Right cardiac atrium (tissue), 5 donors: ENCODE results near the gene CISTR. TPM values are rescaled to one million over a fixed set of nuclear protein-coding genes. Genes with fewer than 3 reads are reported as not detected.
"Not testable (repeated sequence)": the region's sequence is repeated elsewhere in the genome, so short reads cannot be mapped to it uniquely, and the experiment has no call there.

Source experiments
- ATAC-seq, 2 donors: fragments of 200-7000 bp; cut with Tn5 transposase; one replicate each; pipeline versions ENCODE4 v1.8.0 to v1.9.1; 2020; ENCODE audit warnings: moderate library complexity in 2 of 2, mild to moderate bottlenecking in 1 of 2
- DNase-seq, 3 donors: peaks; one replicate each; pipeline ENCODE4 v3.0.0-alpha.2; 2020
- H3K27ac ChIP-seq: one replicate; pipeline ENCODE4 v1.5.1; 2013; ENCODE audit warnings: mild to moderate bottlenecking, low read length, control low read depth, moderate library complexity
- H3K27me3 ChIP-seq: one replicate; pipeline ENCODE4 v1.6.1; 2013; ENCODE audit not compliant: control insufficient read depth, insufficient read depth
- H3K4me1 ChIP-seq: one replicate; pipeline ENCODE4 v1.6.1; 2013; ENCODE audit warnings: low read length; ENCODE audit not compliant: control insufficient read depth, insufficient read depth
- H3K4me3 ChIP-seq: one replicate; pipeline ENCODE4 v1.5.1; 2013; ENCODE audit warnings: low read length, control low read depth
- H3K9me3 ChIP-seq: one replicate; pipeline ENCODE4 v1.6.1; 2013; ENCODE audit warnings: low read length; ENCODE audit not compliant: control insufficient read depth
- WGBS: extraction: QIAGEN DNeasy Blood & Tissue Kit; methylation state at CpG from one replicate; pipeline ENCODE4 v1.1.7; 2013; 5-methylcytosine and 5-hydroxymethylcytosine counted together
- intact Hi-C, 4 donors: fragments of 100-400 bp; cut with DNase I; formaldehyde crosslinking; loops; one replicate each; pipeline versions ENCODE4 v1.11.0 to v1.14.0; 2022 to 2023
- polyA plus RNA-seq: library from polyadenylated mRNA; stranded (reverse); fragments of 200-250 nt; gene quantifications from one replicate; pipeline ENCODE4 v1.2.3, GENCODE V29; 2013
- total RNA-seq, 4 donors: library from RNA; stranded (reverse); fragmentation: NEBNext Ultra II Directional; extraction: Animal tissue kit (Norgen Biotek cat#: 25700); gene quantifications; one replicate each; pipeline ENCODE4 v1.2.1, GENCODE V29; 2021
- donor health status: healthy with polysubstance abuse.
- donor health status: DM: no; HTN: yes; CAD: no.
- donor health status: DM: no; HTN: no; CAD: no.
- donor health status: DM: no; HTN: yes; CAD: no; lungs with severe emphysema.
- donor health status: DM: yes; HTN: yes; CAD: no.

The CISTR gene
- total and polyA plus RNA-seq, 5 donors, result 2.8 to 5.9 (median 4.0) TPM

DNA sequence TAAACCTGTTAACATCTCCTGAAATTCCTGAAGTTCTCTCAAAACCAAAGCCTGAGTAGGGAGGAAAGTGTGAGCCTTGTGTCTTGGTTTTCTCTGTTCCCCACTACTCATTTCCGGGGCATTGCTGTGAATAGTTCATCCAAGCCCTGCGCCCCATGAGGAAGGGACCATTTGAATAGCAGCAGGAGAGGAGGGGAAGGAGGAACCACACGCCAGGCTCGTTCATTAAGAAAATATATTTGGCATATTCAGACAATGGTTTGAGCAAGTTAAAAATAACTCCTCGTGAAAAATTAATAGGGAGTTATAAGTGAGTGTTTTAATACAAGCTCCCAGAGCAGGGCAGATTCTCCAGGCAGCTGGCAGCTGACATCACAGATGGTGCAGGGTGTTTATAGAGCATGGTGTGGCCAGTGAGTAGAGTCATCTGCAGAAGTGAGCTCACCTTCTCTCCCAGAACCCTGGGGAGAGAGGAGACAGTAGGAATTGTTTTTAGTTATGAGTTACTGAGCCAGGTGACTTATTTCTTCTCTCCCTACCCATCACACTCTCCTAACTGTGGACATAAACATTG, 29.5 kb upstream of the CISTR start:
- DNase-seq (no peak), ATAC-seq (no peak)
- Histone ChIP-seq H3K4me3 (no peak overlapping the region), H3K9me3 (no peaks in the 10 kb centered on the region), H3K4me1 (peaks cover 2% of the 10 kb centered on the region), H3K27me3 (no peaks in the 10 kb centered on the region), H3K27ac (no peak overlapping the region)
- WGBS, result 26% methylated on average over 5 of the region's 5 CpGs
- intact Hi-C loops, result no loop called here

DNA sequence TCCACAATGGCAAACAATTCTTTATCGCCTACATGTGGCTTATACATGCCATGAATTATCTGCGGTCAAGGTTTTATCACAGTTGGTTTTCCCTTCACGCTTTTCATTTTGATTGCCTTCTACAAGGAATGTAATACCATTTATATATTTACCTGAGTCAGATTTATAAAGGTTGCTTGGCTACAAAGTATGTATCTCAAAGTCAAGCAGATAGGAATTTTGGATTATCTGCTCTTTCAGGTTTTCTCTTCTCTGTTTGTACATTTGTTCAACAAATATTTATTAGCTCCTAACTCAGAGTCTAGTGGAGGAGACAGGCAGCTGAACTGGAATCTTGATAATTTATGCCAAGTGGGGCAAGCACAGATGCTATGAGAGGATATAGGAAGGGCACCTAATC, 28.5 kb upstream of the CISTR start:
- Histone ChIP-seq H3K4me3 (no peak overlapping the region), H3K9me3 (no peaks in the 10 kb centered on the region), H3K27me3 (no peaks in the 10 kb centered on the region), H3K27ac (no peak overlapping the region), H3K4me1 (peaks cover 2% of the 10 kb centered on the region)
- DNase-seq (no peak), ATAC-seq (no peak)
- WGBS, result 92% methylated on average over 3 of the region's 3 CpGs
- intact Hi-C loops, result no loop called here

- ATAC-seq, H3K27ac ChIP-seq, DNase-seq, H3K9me3 ChIP-seq, H3K4me3 ChIP-seq, H3K27me3 ChIP-seq, intact Hi-C loops, H3K4me1 ChIP-seq: not testable (repeated sequence)
- WGBS, result 94% methylated on average over 7 of the region's 7 CpGs
Observed at GRCh38 chr12:53779679-53780078, 27.9 kb upstream of the CISTR start.

DNA sequence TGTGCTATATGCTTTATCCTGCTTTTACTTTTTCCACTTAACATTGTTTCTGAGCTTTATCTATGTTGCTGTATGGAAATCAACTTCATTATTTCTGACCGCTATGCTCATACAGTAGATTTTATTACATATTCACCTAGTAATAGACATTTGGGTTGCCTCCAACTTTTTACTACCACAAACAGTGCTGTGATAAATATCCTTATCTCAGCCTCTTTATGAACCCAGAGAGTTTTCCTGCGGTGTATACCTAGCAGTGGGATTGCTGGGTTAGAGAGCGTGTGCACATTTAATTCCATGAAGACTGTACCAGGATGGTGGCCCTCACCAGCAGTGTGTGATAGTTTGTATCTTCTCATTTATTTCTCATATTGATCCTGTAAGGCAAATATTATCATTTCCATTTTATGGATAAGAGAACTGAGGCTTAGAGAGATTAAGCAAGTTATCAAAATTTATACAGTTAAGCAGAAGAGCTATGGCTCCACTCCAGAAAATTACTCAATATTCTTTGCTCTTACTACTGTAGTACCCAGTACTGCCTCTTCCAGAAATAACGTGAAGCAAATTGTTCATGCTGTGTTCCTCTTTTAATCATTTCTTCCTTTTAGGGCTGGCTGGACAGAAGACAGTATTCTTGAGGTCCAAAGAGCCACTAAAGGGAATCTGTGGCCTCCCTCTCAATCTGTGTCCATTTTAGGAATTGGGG, 26.3 kb upstream of the CISTR start:
- H3K4me1 ChIP-seq, result peaks cover 2% of the 10 kb centered on the region
- intact Hi-C loops, result no loop called here
- no peak overlapping the region for H3K27ac ChIP-seq
- no peak overlapping the region for H3K4me3 ChIP-seq
- 81% methylated on average over 4 of the region's 4 CpGs for WGBS
- no peak for DNase-seq
- no peak for ATAC-seq
- H3K27me3 ChIP-seq, result no peaks in the 10 kb centered on the region
- no peaks in the 10 kb centered on the region for H3K9me3 ChIP-seq

- H3K9me3 ChIP-seq, result no peaks in the 10 kb centered on the region
- H3K27ac ChIP-seq, result no peak overlapping the region
- 77% methylated on average over 2 of the region's 2 CpGs for WGBS
- no peak overlapping the region for H3K4me3 ChIP-seq
- no peaks in the 10 kb centered on the region for H3K27me3 ChIP-seq
- DNase-seq, result no peak
- peaks cover 2% of the 10 kb centered on the region for H3K4me1 ChIP-seq
- intact Hi-C loops, result no loop called here
- ATAC-seq, result no peak
Observed at GRCh38 chr12:53777412-53777811, 25.6 kb upstream of the CISTR start.

DNA sequence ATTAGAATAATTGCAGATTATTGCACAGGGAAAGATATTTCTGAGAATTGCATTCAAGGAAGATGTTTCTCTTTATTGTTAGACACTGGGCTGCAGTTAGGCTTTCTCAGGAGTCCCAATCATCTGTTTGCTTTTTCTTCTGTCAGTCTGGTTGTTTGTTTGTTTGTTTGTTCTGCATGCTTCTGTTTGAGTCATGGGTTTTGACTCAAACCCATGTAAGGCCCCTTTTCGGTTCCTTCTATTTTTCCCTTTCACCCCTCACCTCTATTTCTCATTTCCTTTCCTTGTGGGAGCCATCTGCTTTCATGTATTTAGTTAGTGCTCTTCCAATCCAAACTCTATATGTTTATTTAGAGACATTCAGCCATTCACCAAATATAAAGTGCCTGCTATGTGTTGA, 25.1 kb upstream of the CISTR start:
- ATAC-seq, result no peak
- H3K4me1 ChIP-seq, result peaks cover 2% of the 10 kb centered on the region
- WGBS, result 73% methylated on average over 1 of the region's 1 CpG
- no peaks in the 10 kb centered on the region for H3K27me3 ChIP-seq
- no peak overlapping the region for H3K4me3 ChIP-seq
- intact Hi-C loops, result no loop called here
- H3K9me3 ChIP-seq, result no peaks in the 10 kb centered on the region
- no peak overlapping the region for H3K27ac ChIP-seq
- no peak for DNase-seq

DNA sequence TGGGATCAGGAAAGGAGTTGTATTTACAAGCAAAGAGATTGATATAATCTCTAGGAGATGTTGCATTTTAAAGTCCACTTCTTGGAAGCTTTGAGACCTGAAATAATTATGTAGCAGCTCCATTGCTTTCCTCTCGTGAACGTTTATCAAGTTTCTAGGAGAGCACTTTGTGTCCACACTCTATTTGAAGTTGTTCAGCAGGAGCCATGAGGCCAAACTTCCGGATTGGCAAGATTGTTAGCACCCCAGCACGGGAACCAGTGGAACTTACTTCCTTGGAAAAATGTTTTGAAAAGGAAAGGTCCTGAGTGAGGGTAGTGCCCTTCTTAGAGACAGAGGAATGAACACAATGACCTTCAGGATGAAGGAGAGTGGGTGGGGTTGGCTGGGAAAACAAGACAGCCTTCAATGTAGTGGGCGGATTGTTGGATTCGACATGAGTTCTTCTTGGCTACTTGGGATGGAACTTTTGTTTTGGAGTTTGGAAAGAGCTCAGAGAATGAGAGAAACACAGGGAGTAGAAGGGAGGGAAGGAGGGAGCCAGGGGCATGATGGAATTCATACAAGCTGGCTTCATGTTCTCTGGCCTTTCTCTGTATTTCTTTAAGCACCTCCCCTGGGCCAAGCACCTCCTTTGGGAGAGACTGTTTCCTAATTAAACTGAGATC, 23.8 kb upstream of the CISTR start:
- no peaks in the 10 kb centered on the region for H3K27me3 ChIP-seq
- no peak overlapping the region for H3K4me3 ChIP-seq
- H3K27ac ChIP-seq, result no peak overlapping the region
- DNase-seq (peak; percentile 67 to 74 (median 71)), ATAC-seq (peak; percentile 94 to 97)
- no peaks in the 10 kb centered on the region for H3K9me3 ChIP-seq
- peaks cover 2% of the 10 kb centered on the region for H3K4me1 ChIP-seq
- WGBS, result 28% methylated on average over 6 of the region's 6 CpGs
- intact Hi-C loops, result no loop called here

GRCh38 chr12:53770281-53770680, 18.5 kb upstream of the CISTR start:
- DNase-seq (no peak), ATAC-seq (no peak)
- Histone ChIP-seq H3K27me3 (no peaks in the 10 kb centered on the region), H3K27ac (no peak overlapping the region), H3K4me1 (no peaks in the 10 kb centered on the region), H3K4me3 (no peak overlapping the region), H3K9me3 (no peaks in the 10 kb centered on the region)
- intact Hi-C loops, result no loop called here

GRCh38 chr12:53768976-53769375, 17.2 kb upstream of the CISTR start:
- 71% methylated on average over 5 of the region's 5 CpGs for WGBS
- Histone ChIP-seq H3K27me3 (no peaks in the 10 kb centered on the region), H3K9me3 (no peaks in the 10 kb centered on the region), H3K4me1 (no peaks in the 10 kb centered on the region), H3K27ac (no peak overlapping the region), H3K4me3 (no peak overlapping the region)
- DNase-seq (no peak), ATAC-seq (no peak)
- intact Hi-C loops, result no loop called here

- 70% methylated on average over 3 of the region's 3 CpGs for WGBS
- Histone ChIP-seq H3K9me3 (no peaks in the 10 kb centered on the region), H3K27ac (no peak overlapping the region), H3K4me3 (no peak overlapping the region), H3K27me3 (no peaks in the 10 kb centered on the region), H3K4me1 (no peaks in the 10 kb centered on the region)
- intact Hi-C loops, result no loop called here
- no peak for ATAC-seq
- DNase-seq, result no peak
Observed at GRCh38 chr12:53766881-53767280, 15.1 kb upstream of the CISTR start.

DNA sequence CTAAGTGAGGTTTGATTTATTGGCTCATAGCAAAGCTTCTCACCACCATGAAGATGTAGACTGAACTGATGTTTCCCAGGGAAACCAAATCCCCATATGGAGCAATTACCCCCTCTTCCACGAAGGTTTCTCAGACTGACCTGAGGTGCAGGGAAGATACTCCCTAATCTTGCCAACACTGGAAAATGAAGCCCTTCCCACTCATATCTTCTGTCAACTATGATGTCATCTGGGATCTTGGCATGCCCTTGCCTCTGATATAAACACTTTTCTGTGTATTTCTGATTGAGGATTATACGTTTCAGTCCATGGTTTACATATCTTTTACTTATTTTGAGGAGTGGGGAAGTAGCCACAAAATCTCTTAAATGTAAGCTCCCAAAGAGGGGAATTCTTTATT, 14.1 kb upstream of the CISTR start:
- no peak overlapping the region for H3K4me3 ChIP-seq
- H3K4me1 ChIP-seq, result no peaks in the 10 kb centered on the region
- no peaks in the 10 kb centered on the region for H3K27me3 ChIP-seq
- ATAC-seq (no peak), DNase-seq (no peak)
- intact Hi-C loops, result no loop called here
- no peak overlapping the region for H3K27ac ChIP-seq
- WGBS, result 67% methylated on average over 2 of the region's 2 CpGs
- no peaks in the 10 kb centered on the region for H3K9me3 ChIP-seq
